IPS DF 6.9 (cell line): ENCODE results near the gene ARHGAP9.
"Not testable (repeated sequence)": the region's sequence is repeated elsewhere in the genome, so short reads cannot be mapped to it uniquely, and the experiment has no call there.

Experiments
- DNase-seq: peaks from one replicate; pipeline ENCODE4 v3.0.0-alpha.2; 2013; ENCODE audit warnings: low read depth, low spot score
- H3K27ac ChIP-seq: one replicate; pipeline ENCODE4 v1.5.1; 2013; ENCODE audit warnings: low read length, control low read depth
- H3K27me3 ChIP-seq: 2 replicates; pipeline ENCODE4 v1.6.1; 2013; ENCODE audit warnings: mild to moderate bottlenecking, low read length; ENCODE audit not compliant: control insufficient read depth, insufficient read depth
- H3K36me3 ChIP-seq: 2 replicates; pipeline ENCODE4 v1.6.1; 2013; ENCODE audit warnings: low read length; ENCODE audit not compliant: control insufficient read depth, insufficient read depth
- H3K4me1 ChIP-seq: 2 replicates; pipeline ENCODE4 v1.6.1; 2013; ENCODE audit warnings: low read length; ENCODE audit not compliant: control insufficient read depth, insufficient read depth
- H3K4me3 ChIP-seq: 2 replicates; pipeline ENCODE4 v1.5.1; 2013; ENCODE audit warnings: mild to moderate bottlenecking, low read length
- H3K9me3 ChIP-seq: 2 replicates; pipeline ENCODE4 v1.6.1; 2013; ENCODE audit warnings: low read length, inconsistent platforms; ENCODE audit not compliant: control insufficient read depth, insufficient read depth
- WGBS: extraction: QIAGEN DNeasy Blood & Tissue Kit; methylation state at CpG from one replicate; pipeline ENCODE4 v1.1.7; 2013; ENCODE audit warnings: mixed read lengths, missing lambda C conversion rate; ENCODE audit not compliant: insufficient read length, insufficient coverage; 5-methylcytosine and 5-hydroxymethylcytosine counted together

ARHGAP9 gene

DNA sequence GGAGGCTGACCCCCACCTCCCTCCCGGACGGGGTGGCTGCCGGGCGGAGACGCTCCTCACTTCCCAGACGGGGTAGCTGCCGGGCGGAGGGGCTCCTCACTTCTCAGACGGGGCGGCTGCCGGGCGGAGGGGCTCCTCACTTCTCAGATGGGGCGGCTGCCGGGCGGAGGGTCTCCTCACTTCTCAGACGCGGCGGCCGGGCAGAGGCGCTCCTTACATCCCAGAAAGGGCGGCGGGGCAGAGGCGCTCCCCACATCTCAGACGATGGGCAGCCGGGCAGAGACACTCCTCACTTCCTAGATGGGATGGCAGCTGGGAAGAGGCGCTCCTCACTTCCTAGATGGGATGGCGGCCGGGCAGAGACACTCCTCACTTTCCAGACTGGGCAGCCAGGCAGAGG, 28.1 kb upstream of the ARHGAP9 start:
- H3K4me1 ChIP-seq, DNase-seq, H3K9me3 ChIP-seq, H3K27me3 ChIP-seq, H3K4me3 ChIP-seq, H3K27ac ChIP-seq: not testable (repeated sequence)
- no CpG with 5 or more reads among the region's 28 CpGs for WGBS
- peaks cover 31% of the 10 kb centered on the region for H3K36me3 ChIP-seq

DNA sequence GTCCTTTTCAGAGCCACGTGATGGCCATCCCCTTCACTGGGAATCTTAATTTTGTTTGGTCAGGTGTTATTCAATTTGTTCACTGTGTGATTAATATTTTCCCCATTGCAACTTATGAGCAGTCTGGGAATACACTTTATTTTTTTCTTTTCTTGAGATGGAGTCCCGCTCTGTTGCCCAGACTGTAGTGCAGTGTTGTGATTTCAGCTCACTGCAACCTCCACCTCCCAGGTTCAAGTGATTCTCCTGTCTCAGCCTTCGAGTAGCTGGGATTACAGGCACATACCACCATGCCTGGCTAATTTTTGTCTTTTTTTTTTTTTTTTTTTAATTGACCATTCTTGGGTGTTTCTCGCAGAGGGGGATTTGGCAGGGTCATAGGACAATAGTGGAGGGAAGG, 26.9 kb upstream of the ARHGAP9 start:
- H3K36me3 ChIP-seq: peaks cover 23% of the 10 kb centered on the region
- H3K4me1 ChIP-seq, H3K9me3 ChIP-seq, H3K4me3 ChIP-seq, H3K27ac ChIP-seq, DNase-seq, H3K27me3 ChIP-seq: not testable (repeated sequence)
- no CpG with 5 or more reads among the region's 4 CpGs for WGBS

DNA sequence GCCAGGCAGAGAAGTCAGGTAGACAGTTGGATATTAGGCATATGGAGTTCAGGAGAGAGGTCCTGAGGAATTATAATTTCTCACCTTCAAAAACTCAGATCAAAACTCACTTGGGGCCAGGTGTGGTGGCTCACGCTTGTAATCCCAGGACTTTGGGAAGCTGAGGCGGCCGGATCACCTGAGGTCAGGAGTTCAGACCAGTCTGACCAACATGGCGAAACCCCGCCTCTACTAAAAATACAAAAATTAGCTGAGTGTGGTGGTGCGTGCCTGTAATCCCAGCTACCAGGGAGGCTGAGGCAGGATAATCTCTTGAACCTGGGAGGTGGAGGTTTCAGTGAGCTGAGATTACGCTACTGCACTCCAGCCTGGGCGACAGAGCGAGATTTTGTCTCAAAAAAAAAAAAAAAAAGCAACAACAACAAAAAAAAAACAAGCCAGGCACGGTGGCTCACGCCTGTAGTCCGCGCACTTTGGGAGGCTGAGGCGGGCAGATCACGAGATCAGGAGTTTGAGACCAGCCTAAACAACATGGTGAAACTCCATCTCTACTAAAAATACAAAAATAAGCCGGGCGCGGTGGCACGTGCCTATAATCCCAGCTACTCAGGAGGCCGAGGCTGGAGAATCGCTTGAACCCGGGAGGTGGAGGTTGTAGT, 22.8 kb upstream of the ARHGAP9 start:
- not testable (repeated sequence) for H3K27me3 ChIP-seq
- no CpG with 5 or more reads among the region's 22 CpGs for WGBS

GRCh38 chr12:57500213-57500612, 20.5 kb upstream of the ARHGAP9 start:
- Histone ChIP-seq H3K9me3 (no peaks in the 10 kb centered on the region), H3K36me3 (peaks cover 31% of the 10 kb centered on the region), H3K27ac (no peak overlapping the region), H3K27me3 (no peaks in the 10 kb centered on the region), H3K4me1 (no peaks in the 10 kb centered on the region), H3K4me3 (no peak overlapping the region)
- no CpG with 5 or more reads among the region's 11 CpGs for WGBS
- no peak for DNase-seq

More for the DNA sequence above, 22.8 kb upstream of the ARHGAP9 start:
- H3K27ac ChIP-seq, DNase-seq, H3K9me3 ChIP-seq, H3K4me1 ChIP-seq, H3K4me3 ChIP-seq: not testable (repeated sequence)
- H3K36me3 ChIP-seq: peaks cover 34% of the 10 kb centered on the region

- no CpG with 5 or more reads among the region's 4 CpGs for WGBS
- Histone ChIP-seq H3K4me1 (no peaks in the 10 kb centered on the region), H3K36me3 (peaks cover 24% of the 10 kb centered on the region), H3K27me3 (no peaks in the 10 kb centered on the region), H3K27ac (no peak overlapping the region), H3K9me3 (no peaks in the 10 kb centered on the region), H3K4me3 (no peak overlapping the region)
- no peak for DNase-seq
Observed at GRCh38 chr12:57498571-57498970, 18.9 kb upstream of the ARHGAP9 start.

- no peak for DNase-seq
- no peaks in the 10 kb centered on the region for H3K27me3 ChIP-seq
- H3K4me1 ChIP-seq: no peaks in the 10 kb centered on the region
- no peak overlapping the region for H3K27ac ChIP-seq
- H3K9me3 ChIP-seq: no peaks in the 10 kb centered on the region
- WGBS: no CpG with 5 or more reads among the region's 9 CpGs
- H3K36me3 ChIP-seq: peaks cover 24% of the 10 kb centered on the region
- no peak overlapping the region for H3K4me3 ChIP-seq
Observed at GRCh38 chr12:57498132-57498502, 18.5 kb upstream of the ARHGAP9 start.

DNA sequence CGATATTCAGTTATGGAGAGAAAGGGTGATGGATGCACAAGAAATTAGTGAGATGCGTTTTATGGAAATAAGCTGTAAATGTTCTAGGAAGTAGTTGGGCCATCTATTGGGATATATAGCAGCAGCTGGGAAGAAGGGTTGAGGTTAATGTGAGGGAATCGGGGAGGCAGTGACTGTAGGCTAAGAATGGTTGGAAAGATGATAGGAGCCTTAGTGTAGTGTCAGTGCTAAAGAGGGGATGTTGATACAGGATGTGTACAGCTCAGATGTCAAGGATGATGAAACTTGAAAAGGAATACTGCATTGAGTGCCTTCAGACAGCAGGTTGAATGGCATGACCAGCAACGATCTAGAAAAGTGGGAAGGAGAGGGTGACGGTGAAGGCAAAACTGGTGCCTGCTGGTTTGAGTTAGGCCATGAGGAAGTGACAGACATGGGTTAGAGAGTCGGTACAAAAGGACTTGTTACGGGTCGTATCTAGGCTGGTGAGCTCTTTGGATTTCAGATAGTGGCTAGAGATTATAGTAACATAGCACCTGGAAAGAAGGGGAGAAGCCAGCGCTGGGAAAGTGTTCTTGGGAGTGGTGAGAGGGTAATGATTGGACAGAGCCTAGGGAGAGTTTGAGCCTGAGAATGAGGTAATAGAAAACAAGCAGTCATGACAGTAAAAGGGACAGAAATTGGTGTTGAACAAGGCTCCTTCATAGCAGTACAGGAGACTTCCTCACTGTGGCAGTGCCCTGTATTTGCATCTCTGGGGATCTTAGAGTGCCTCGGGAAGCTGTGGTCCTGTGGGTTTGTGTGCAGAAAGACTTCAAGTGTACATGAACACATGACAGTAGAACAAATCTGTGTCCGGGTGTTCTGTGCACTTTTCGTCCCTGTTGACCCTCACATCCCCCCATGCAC, 17.8 kb upstream of the ARHGAP9 start:
- Histone ChIP-seq H3K9me3 (no peaks in the 10 kb centered on the region), H3K4me3 (no peak overlapping the region), H3K27me3 (no peaks in the 10 kb centered on the region), H3K4me1 (no peaks in the 10 kb centered on the region), H3K27ac (no peak overlapping the region), H3K36me3 (peaks cover 27% of the 10 kb centered on the region)
- WGBS: 100% methylated on average over 3 of the region's 12 CpGs
- DNase-seq: no peak

GRCh38 chr12:57496822-57497221, 17.2 kb upstream of the ARHGAP9 start:
- no peaks in the 10 kb centered on the region for H3K9me3 ChIP-seq
- no peak overlapping the region for H3K27ac ChIP-seq
- H3K27me3 ChIP-seq: no peaks in the 10 kb centered on the region
- peaks cover 27% of the 10 kb centered on the region for H3K36me3 ChIP-seq
- no peak overlapping the region for H3K4me3 ChIP-seq
- H3K4me1 ChIP-seq: no peaks in the 10 kb centered on the region
- no peak for DNase-seq

DNA sequence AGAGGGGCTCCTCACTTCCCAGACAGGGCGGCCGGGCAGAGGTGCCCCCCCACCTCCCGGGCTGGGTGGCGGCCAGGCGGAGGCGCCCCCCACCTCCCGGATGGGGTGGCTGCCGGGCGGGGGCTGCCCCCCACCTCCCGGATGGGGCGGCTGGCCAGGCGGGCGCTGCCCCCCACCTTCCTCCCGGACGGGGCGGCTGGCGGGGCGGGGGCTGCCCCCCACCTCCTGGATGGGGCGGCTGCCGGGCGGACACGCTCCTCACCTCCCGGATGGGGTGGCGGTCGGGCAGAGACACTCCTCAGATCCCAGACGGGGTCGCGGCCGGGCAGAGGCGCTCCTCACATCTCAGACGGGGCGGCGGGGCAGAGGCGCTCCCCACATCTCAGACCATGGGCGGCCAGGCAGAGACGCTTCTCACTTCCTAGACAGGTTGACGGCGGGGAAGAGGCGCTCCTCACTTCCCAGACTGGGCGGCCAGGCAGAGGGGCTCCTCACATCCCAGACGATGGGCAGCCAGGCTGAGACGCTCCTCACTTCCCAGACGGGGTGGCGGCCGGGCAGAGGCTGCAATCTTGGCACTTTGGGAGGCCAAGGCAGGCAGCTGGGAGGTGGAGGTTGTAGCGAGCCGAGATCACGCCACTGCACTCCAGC, 15.5 kb upstream of the ARHGAP9 start:
- not testable (repeated sequence) for H3K9me3 ChIP-seq, H3K27me3 ChIP-seq, H3K27ac ChIP-seq, H3K4me1 ChIP-seq, DNase-seq, H3K4me3 ChIP-seq
- H3K36me3 ChIP-seq: peaks cover 36% of the 10 kb centered on the region
- WGBS: no CpG with 5 or more reads among the region's 48 CpGs

GRCh38 chr12:57491393-57492280, 12.0 kb upstream of the ARHGAP9 start:
- Histone ChIP-seq H3K36me3 (peaks cover 30% of the 10 kb centered on the region), H3K9me3 (no peaks in the 10 kb centered on the region), H3K4me3 (no peak overlapping the region), H3K27ac (no peak overlapping the region), H3K4me1 (no peaks in the 10 kb centered on the region), H3K27me3 (no peaks in the 10 kb centered on the region)
- no peak for DNase-seq
- WGBS: no CpG with 5 or more reads among the region's 15 CpGs
